GM12865 (cell line): Measurements from ENCODE around the gene ZSCAN20.
A peak's percentile ranks its signal among the peaks of the same experiment; 100 is the strongest.

ENCODE experiments used
- DNase-seq: peaks from one replicate; pipeline ENCODE4 v3.0.0; 2010; ENCODE audit warnings: low read depth
- H3K4me3 ChIP-seq: 2 replicates; pipeline ENCODE4 v1.5.1; 2011; ENCODE audit warnings: mild to moderate bottlenecking, low read depth, low read length, control low read depth
- CTCF ChIP-seq: IDR thresholded peaks from 2 replicates; pipeline ENCODE4 v1.5.1; 2011; ENCODE audit warnings: low read length, control low read depth, low read depth, inconsistent platforms; ENCODE audit not compliant: insufficient read depth; ENCODE audit errors: missing control alignments

ZSCAN20 gene

GRCh38 chr1:33512226-33513011 lies 40.0 kb downstream of the ZSCAN20 start:
- peak; percentile 10 for DNase-seq
- TF ChIP-seq CTCF: no peak
- no peak overlapping the region for H3K4me3 ChIP-seq

GRCh38 chr1:33515112-33515511 lies 42.7 kb downstream of the ZSCAN20 start:
- no peak for DNase-seq
- no peak overlapping the region for H3K4me3 ChIP-seq
- no peak for TF ChIP-seq CTCF

- DNase-seq: no peak
- no peak overlapping the region for H3K4me3 ChIP-seq
- no peak for TF ChIP-seq CTCF
Measured at GRCh38 chr1:33515607-33516006, 43.2 kb downstream of the ZSCAN20 start.

GRCh38 chr1:33516428-33516827 lies 44.0 kb downstream of the ZSCAN20 start:
- no peak for TF ChIP-seq CTCF
- H3K4me3 ChIP-seq: no peak overlapping the region
- no peak for DNase-seq

GRCh38 chr1:33516891-33517567 lies 44.6 kb downstream of the ZSCAN20 start:
- no peak for TF ChIP-seq CTCF
- DNase-seq: no peak
- no peak overlapping the region for H3K4me3 ChIP-seq

GRCh38 chr1:33517596-33518250 lies 45.3 kb downstream of the ZSCAN20 start:
- H3K4me3 ChIP-seq: no peak overlapping the region
- TF ChIP-seq CTCF: no peak
- no peak for DNase-seq
